Measurements from ENCODE around the gene NSD1.

NSD1 gene

DNA sequence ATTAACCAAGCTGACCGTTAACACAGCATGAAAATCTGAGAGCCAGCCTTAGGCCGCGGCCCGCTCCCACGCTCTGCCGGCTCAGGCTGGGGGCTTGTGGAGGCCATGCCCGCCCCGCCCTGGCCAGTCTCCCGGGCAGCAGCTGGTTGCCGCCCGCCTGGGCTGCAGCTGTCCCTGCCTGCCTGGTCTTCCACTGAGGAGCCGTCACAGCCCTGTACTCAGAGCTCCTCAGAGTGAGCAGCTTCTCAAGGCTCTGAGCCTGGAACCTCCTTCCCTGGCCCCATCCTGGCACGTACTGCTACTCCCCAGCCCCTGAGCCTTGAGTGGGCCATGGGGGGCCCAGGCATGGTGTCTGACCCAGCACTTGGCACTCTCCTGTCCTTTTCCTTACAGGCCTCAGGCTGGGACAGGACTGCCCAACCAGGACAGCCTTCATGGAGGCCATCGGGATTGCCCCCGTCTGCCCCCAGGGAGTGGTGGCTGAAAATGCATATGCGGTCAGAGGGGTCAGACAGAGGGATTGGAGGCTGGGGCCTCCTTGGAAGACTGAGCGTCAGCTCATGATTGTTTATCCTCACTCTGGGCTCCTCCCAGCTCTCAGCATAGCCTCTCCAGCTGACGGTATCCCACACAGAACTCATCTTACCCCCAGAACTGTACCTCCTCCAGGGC lies 35.0 kb upstream of the NSD1 start:
- peaks cover 35% of the 10 kb centered on the region for H3K36me3 ChIP-seq (ENCODE audit: control insufficient read depth, insufficient read depth, low read length)
- H3K27me3 ChIP-seq (ENCODE audit: control insufficient read depth, insufficient read depth, low read length) = no peaks in the 10 kb centered on the region
- no peak overlapping the region for H3K4me3 ChIP-seq (ENCODE audit: low read depth, low read length)
- H3K4me1 ChIP-seq (ENCODE audit: control insufficient read depth, insufficient read depth, low read length) = peaks cover 14% of the 10 kb centered on the region
- H3K9me3 ChIP-seq (ENCODE audit: control insufficient read depth, insufficient read depth, low read length) = no peaks in the 10 kb centered on the region
- H3K27ac ChIP-seq (ENCODE audit: low read depth, low read length) = no peak overlapping the region
- H3K9ac ChIP-seq (ENCODE audit: low read depth, low read length) = no peak overlapping the region

DNA sequence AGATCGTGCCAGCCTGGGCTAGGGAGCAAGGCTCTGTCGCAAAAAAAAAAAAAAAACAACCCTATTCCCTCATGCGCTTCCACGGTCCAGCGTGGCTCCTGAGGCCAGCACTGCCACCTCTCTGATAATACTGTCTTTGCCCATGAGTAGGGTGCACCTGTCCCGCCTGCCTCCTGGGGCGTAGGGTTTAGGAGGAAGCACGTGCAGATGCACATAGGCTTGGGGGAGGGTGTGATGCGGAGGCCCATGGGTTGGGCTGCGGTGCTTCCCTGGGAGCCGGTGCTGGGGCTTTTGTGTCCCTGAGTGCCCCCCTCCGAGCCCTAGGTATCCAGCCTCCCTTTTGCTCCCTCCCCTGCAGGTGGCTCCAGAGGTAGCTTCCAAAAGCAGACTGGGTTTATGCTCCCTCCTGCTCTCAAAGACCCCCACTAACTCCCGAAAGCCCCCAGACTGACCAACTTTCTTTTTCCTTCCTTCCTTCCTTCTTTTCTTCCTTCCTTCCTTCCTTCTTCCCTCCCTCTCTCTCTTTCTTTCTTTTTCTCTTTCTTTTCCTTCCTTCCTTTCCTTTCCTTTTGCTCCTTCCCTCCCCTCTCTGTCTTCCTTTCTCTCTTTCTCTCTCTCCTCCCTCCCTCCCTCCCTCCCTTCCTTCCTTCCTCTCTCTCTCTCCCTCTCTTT lies 34.0 kb upstream of the NSD1 start:
- Histone ChIP-seq H3K36me3 (ENCODE audit: control insufficient read depth, insufficient read depth, low read length) (peaks cover 26% of the 10 kb centered on the region), H3K4me3 (ENCODE audit: low read depth, low read length) (no peak overlapping the region), H3K4me1 (ENCODE audit: control insufficient read depth, insufficient read depth, low read length) (peaks cover 14% of the 10 kb centered on the region), H3K9me3 (ENCODE audit: control insufficient read depth, insufficient read depth, low read length) (no peaks in the 10 kb centered on the region), H3K27me3 (ENCODE audit: control insufficient read depth, insufficient read depth, low read length) (no peaks in the 10 kb centered on the region), H3K9ac (ENCODE audit: low read depth, low read length) (no peak overlapping the region), H3K27ac (ENCODE audit: low read depth, low read length) (no peak overlapping the region)

DNA sequence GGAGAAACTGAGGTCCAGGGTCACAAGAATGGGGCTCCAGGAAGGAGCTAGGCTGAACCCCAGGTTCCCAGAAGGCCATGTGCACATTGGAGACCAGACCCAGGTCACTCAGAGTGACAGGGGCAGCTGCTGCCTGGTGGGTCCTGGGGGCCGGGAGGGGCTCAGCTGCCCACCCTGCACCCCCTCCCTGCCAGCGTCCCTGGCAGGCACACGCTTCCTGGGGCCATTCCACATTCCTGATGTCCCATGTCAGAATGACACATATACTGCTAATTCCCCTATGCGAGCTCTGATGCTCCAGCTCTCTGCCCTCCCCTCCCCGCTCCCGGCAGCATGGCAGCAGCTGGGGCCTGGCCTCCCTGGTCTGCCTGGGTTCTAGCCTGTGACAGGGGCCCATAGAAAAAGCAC lies 32.9 kb upstream of the NSD1 start:
- Histone ChIP-seq H3K9me3 (ENCODE audit: control insufficient read depth, insufficient read depth, low read length) (no peaks in the 10 kb centered on the region), H3K36me3 (ENCODE audit: control insufficient read depth, insufficient read depth, low read length) (peaks cover 16% of the 10 kb centered on the region), H3K4me1 (ENCODE audit: control insufficient read depth, insufficient read depth, low read length) (peaks cover 14% of the 10 kb centered on the region), H3K27me3 (ENCODE audit: control insufficient read depth, insufficient read depth, low read length) (no peaks in the 10 kb centered on the region), H3K27ac (ENCODE audit: low read depth, low read length) (no peak overlapping the region), H3K4me3 (ENCODE audit: low read depth, low read length) (no peak overlapping the region), H3K9ac (ENCODE audit: low read depth, low read length) (no peak overlapping the region)

DNA sequence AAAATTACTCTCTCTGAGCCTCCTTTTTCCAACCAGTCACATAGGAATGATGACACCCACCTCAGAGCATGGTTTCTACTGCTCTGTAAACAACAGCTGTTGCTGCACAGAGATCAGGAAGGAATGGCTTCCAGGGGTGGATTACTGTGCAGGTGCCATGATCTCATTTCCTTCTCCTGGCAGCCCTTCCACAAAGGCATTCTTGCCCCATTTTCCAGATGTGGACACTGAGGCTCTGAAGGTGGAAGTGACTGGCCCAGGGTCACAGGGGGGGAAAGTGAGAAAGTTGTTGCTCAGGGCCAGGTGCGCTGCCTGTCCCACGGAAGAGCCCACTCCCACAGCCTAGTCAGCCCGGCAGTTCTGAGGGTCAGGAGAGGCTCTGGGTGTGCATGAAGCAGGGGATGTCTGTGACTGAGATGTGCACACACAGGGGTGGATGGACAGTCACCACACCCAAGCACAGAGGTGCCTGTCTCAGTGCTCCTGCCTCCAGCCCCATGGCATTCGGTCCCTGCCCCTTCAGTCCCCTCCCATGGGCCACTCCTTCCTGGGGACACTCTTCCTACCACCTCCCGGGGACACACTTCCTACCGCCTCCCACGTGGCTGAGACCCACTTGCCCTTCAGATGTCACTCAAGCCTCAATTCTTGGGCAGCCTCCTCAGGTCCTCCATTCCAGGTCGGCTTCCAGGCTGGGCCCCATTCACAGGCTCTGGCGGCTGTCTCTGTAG lies 29.9 kb upstream of the NSD1 start:
- peaks cover 11% of the 10 kb centered on the region for H3K4me1 ChIP-seq (ENCODE audit: control insufficient read depth, insufficient read depth, low read length)
- no peak overlapping the region for H3K27ac ChIP-seq (ENCODE audit: low read depth, low read length)
- H3K9me3 ChIP-seq (ENCODE audit: control insufficient read depth, insufficient read depth, low read length) = no peaks in the 10 kb centered on the region
- H3K36me3 ChIP-seq (ENCODE audit: control insufficient read depth, insufficient read depth, low read length) = no peaks in the 10 kb centered on the region
- H3K4me3 ChIP-seq (ENCODE audit: low read depth, low read length) = no peak overlapping the region
- H3K9ac ChIP-seq (ENCODE audit: low read depth, low read length) = no peak overlapping the region
- H3K27me3 ChIP-seq (ENCODE audit: control insufficient read depth, insufficient read depth, low read length) = no peaks in the 10 kb centered on the region

DNA sequence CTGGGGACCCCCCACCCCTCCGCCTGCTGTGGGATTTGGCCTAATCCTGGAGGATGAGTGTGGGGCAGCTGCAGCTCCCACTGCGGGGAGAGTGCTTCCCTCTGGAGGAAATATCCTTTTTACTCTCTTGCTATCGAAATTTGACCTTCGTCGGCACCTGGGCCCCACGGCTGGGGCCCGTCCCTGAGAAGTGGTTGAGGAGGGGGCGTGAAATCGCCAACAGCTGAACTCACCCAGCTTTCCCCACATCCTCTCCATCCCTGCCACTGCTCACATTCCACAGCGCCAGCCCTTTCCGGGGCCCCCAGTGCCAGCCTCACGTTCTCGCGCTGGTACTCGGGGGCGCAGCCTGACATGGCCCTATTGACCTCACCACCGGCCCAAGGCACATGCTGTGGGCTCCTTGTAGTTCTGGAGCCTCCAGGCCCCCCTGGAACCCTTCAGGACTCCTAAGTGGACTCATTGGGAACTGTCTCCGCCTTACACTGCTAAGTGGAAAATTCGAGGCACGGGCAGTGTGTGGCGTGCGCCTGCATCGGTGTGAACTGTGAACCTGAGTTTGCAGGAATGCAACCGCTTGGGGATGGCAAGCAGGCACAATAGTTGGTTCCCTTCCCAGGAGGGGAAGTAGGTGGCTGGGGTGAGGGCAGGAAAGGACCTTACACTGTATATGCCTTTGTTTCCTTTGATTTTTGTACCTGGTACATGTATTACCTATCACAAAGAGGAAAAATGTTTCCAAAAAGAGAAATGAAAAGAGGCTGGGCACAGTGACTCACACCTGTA lies 27.7 kb upstream of the NSD1 start:
- H3K4me1 ChIP-seq (ENCODE audit: control insufficient read depth, insufficient read depth, low read length) = no peaks in the 10 kb centered on the region
- no peaks in the 10 kb centered on the region for H3K9me3 ChIP-seq (ENCODE audit: control insufficient read depth, insufficient read depth, low read length)
- H3K27ac ChIP-seq (ENCODE audit: low read depth, low read length) = no peak overlapping the region
- no peaks in the 10 kb centered on the region for H3K27me3 ChIP-seq (ENCODE audit: control insufficient read depth, insufficient read depth, low read length)
- no peak overlapping the region for H3K9ac ChIP-seq (ENCODE audit: low read depth, low read length)
- no peak overlapping the region for H3K4me3 ChIP-seq (ENCODE audit: low read depth, low read length)
- no peaks in the 10 kb centered on the region for H3K36me3 ChIP-seq (ENCODE audit: control insufficient read depth, insufficient read depth, low read length)

DNA sequence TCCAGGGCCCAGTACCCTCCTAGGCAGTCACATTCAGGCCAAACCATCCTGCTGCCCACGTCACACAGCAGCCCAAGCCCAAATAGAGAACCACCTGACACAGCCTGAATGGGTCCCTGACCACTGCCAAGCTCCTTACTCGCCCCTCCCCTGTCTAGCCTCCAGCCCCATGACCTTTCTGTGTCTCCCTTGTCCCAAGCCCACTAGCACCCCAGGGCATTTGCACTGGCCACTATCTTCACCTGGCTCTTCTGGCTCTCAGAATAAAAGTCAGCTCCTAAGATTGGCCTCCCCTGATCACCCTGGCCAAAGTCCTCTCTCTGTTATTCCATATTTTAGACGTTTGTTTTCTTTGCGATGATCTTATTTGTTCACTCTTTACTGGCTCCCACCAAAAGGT lies 26.4 kb upstream of the NSD1 start:
- Histone ChIP-seq H3K4me1 (ENCODE audit: control insufficient read depth, insufficient read depth, low read length) (no peaks in the 10 kb centered on the region), H3K27ac (ENCODE audit: low read depth, low read length) (no peak overlapping the region), H3K36me3 (ENCODE audit: control insufficient read depth, insufficient read depth, low read length) (no peaks in the 10 kb centered on the region), H3K9ac (ENCODE audit: low read depth, low read length) (no peak overlapping the region), H3K4me3 (ENCODE audit: low read depth, low read length) (no peak overlapping the region), H3K9me3 (ENCODE audit: control insufficient read depth, insufficient read depth, low read length) (no peaks in the 10 kb centered on the region), H3K27me3 (ENCODE audit: control insufficient read depth, insufficient read depth, low read length) (no peaks in the 10 kb centered on the region)

DNA sequence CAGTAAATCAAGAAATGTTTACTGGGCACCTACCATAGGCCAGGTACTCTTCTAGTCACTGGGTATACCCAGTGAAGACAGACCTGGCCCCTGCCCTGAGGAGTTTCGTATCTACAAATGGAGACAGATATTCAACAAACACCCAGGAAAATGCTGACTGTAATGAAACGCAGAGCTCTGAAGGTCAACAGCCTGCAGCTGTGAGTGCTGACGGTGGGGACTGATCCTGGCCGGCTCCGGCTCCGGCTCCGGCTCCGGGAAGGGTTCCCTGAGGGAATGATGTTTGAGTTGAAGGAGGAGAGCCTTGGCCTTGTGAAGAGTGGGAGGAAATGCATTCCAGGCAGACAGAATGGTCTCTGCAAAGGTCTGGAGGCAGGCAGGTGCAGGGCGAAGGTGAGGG lies 23.8 kb upstream of the NSD1 start:
- Histone ChIP-seq H3K36me3 (ENCODE audit: control insufficient read depth, insufficient read depth, low read length) (no peaks in the 10 kb centered on the region), H3K4me3 (ENCODE audit: low read depth, low read length) (no peak overlapping the region)

DNA sequence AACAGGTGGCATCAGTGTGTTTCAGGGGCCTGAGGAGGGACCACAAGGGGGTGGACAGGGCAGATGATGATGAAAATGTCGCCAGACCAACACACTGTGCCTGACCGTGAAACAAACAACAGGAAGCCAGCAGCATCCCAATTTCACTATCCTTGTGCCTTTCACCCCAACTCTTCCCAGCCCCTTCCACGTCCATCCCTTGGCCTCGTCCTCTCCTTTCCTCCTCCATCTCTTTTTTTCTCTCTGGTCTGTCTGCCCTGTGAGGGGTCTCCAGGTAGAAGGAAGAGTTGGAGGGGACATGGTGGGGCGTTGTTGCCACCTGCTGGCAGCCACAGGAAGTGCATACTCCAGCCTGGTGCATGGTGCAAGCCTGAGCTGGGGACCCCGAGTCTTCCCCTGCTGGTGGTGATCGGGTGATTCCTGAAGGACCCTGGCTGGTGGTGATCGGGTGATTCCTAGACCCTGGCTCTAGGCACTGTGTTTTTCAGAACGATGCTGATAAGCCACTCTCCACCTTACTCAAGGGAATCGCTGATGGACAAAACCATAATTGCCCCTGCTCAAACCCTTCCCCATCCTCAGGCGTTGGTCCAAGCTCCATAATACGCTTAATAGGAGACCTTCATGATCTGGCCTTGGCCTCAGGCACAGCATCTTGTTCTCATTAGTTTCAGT lies 21.7 kb upstream of the NSD1 start:
- Histone ChIP-seq H3K4me3 (ENCODE audit: low read depth, low read length) (no peak overlapping the region), H3K27me3 (ENCODE audit: control insufficient read depth, insufficient read depth, low read length) (peaks cover 5% of the 10 kb centered on the region; the same call in 1 of the 2 replicates), H3K9me3 (ENCODE audit: control insufficient read depth, insufficient read depth, low read length) (no peaks in the 10 kb centered on the region), H3K27ac (ENCODE audit: low read depth, low read length) (no peak overlapping the region), H3K4me1 (ENCODE audit: control insufficient read depth, insufficient read depth, low read length) (no peaks in the 10 kb centered on the region), H3K9ac (ENCODE audit: low read depth, low read length) (no peak overlapping the region), H3K36me3 (ENCODE audit: control insufficient read depth, insufficient read depth, low read length) (no peaks in the 10 kb centered on the region)

More for the DNA sequence above, 23.8 kb upstream of the NSD1 start:
- H3K27me3 ChIP-seq (ENCODE audit: control insufficient read depth, insufficient read depth, low read length) = no peaks in the 10 kb centered on the region
- H3K9ac ChIP-seq (ENCODE audit: low read depth, low read length) = no peak overlapping the region
- no peaks in the 10 kb centered on the region for H3K9me3 ChIP-seq (ENCODE audit: control insufficient read depth, insufficient read depth, low read length)
- H3K4me1 ChIP-seq (ENCODE audit: control insufficient read depth, insufficient read depth, low read length) = no peaks in the 10 kb centered on the region
- H3K27ac ChIP-seq (ENCODE audit: low read depth, low read length) = no peak overlapping the region

DNA sequence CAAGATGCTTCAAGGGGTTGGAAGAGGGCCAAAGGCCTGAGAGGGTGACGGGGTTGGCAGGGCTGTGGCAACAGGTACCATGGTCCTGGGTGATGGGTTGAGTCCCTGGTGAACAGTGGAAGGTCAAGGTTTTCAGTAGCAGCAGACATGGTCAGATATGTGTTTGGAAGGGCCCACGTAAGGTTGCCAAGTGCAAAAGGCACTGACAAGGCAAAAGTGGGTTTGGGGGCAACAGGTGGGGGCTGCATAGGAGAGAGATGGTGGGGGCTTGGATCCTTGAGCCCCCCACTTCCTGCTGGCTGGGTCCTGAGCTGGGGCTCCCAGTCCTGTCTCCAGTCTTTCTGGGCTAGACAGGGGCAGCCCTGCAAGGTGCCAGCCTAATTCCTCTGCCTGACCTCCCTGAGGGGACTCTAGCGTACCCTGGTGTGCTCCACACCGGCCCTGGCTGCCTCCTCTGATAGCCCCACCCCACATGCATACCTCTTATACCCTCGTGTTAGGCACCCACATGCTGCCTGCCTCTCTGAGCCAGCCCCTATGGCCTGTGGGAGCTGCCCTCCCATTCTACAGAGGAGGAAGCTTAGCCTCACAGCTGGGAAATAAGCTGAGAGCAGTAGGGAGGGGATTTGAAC lies 20.9 kb upstream of the NSD1 start:
- no peaks in the 10 kb centered on the region for H3K4me1 ChIP-seq (ENCODE audit: control insufficient read depth, insufficient read depth, low read length)
- H3K4me3 ChIP-seq (ENCODE audit: low read depth, low read length) = no peak overlapping the region
- H3K27ac ChIP-seq (ENCODE audit: low read depth, low read length) = no peak overlapping the region
- no peaks in the 10 kb centered on the region for H3K9me3 ChIP-seq (ENCODE audit: control insufficient read depth, insufficient read depth, low read length)
- H3K27me3 ChIP-seq (ENCODE audit: control insufficient read depth, insufficient read depth, low read length) = peaks cover 5% of the 10 kb centered on the region; the same call in 1 of the 2 replicates
- H3K9ac ChIP-seq (ENCODE audit: low read depth, low read length) = no peak overlapping the region
- no peaks in the 10 kb centered on the region for H3K36me3 ChIP-seq (ENCODE audit: control insufficient read depth, insufficient read depth, low read length)

All from HUES48 (cell line).